Heart left ventricle (tissue), 16 donors: ENCODE measurements around the gene CNTN4. TPM values are rescaled to one million over a fixed set of nuclear protein-coding genes. Genes with fewer than 3 reads are reported as not detected.

ENCODE experiments used
- ATAC-seq, 4 donors: fragments of 200-7000 bp; cut with Tn5 transposase; one replicate each; pipeline ENCODE4 v1.9.1; 2020 to 2022; ENCODE audit warnings: moderate library complexity in 4 of 4, mild to moderate bottlenecking in 3 of 4, moderate number of reproducible peaks in 1 of 4
- DNase-seq, 5 donors: peaks; one replicate each; pipeline ENCODE4 v3.0.0-alpha.2; 2020
- H3K27ac ChIP-seq, 12 donors: fragments of 200-600 bp; sonication (generic) in 4 of 12; one replicate each; pipeline versions ENCODE4 v1.5.0 to v1.8.0; 2016 to 2022; ENCODE audit warnings: mild to moderate bottlenecking in 2 of 12
- H3K27me3 ChIP-seq, 9 donors: fragments of 200-600 bp; sonication (generic) in 2 of 9; one replicate each; pipeline versions ENCODE4 v1.5.1 to v1.8.0; 2016 to 2022; ENCODE audit warnings: mild to moderate bottlenecking in 3 of 9
- H3K36me3 ChIP-seq, 9 donors: fragments of 200-600 bp; sonication (generic) in 2 of 9; one replicate each; pipeline versions ENCODE4 v1.5.0 to v1.8.0; 2018 to 2022; ENCODE audit warnings: mild to moderate bottlenecking in 2 of 9
- H3K4me1 ChIP-seq, 12 donors: fragments of 200-600 bp; sonication (generic) in 4 of 12; one replicate each; pipeline versions ENCODE4 v1.5.0 to v1.8.0; 2016 to 2022; ENCODE audit warnings: mild to moderate bottlenecking in 3 of 12
- H3K4me3 ChIP-seq, 12 donors: fragments of 200-600 bp; sonication (generic) in 4 of 12; one replicate each; pipeline versions ENCODE4 v1.5.0 to v1.8.0; 2017 to 2022; ENCODE audit warnings: mild to moderate bottlenecking in 9 of 12, moderate library complexity in 4 of 12
- H3K9me3 ChIP-seq, 12 donors: fragments of 200-600 bp; sonication (generic) in 4 of 12; one replicate each; pipeline versions ENCODE4 v1.5.0 to v1.8.0; 2016 to 2022; ENCODE audit warnings: mild to moderate bottlenecking in 1 of 12
- CTCF ChIP-seq, 12 donors: fragments of 200-600 bp; sonication (generic) in 4 of 12; IDR thresholded peaks; one replicate each; pipeline versions ENCODE4 v1.5.0 to v1.8.0; 2018 to 2022; ENCODE audit warnings: antibody characterized with exemption in 12 of 12, mild to moderate bottlenecking in 5 of 12
- POLR2A ChIP-seq, 2 donors: fragments of 450-650 bp; IDR thresholded peaks; one replicate each; pipeline ENCODE4 v1.6.1; 2017; ENCODE audit warnings: antibody characterized with exemption in 2 of 2, mild to moderate bottlenecking in 2 of 2, moderate library complexity in 2 of 2
- WGBS, 4 donors: extraction: QIAGEN DNeasy Blood & Tissue Kit in 2 of 4; methylation state at CpG; one replicate each; pipeline versions ENCODE4 v1.1.5 to v1.1.7; 2013 to 2018; 5-methylcytosine and 5-hydroxymethylcytosine counted together
- intact Hi-C, 10 donors: fragments of 100-400 bp; cut with DNase I; formaldehyde crosslinking; loops; one replicate each; pipeline versions ENCODE4 v1.11.1 to v1.14.2; 2022
- polyA plus RNA-seq, 2 donors: library from polyadenylated mRNA; stranded (reverse); fragments of 200-250 nt; gene quantifications; one replicate each; pipeline ENCODE4 v1.2.3, GENCODE V29; 2013
- total RNA-seq, 9 donors: library from RNA; depleted of rRNA in 2 of 9; stranded (reverse); fragments of >200 nt in 2 of 9; fragmentation: NEBNext Ultra II Directional in 3 of 9; extraction: Animal tissue kit (Norgen Biotek cat#: 25700) in 3 of 9; gene quantifications; one replicate each; pipeline versions ENCODE4 v1.1.0 to v1.2.4, GENCODE V29; 2016 to 2023
- donor health status: ischemic (EF 13 %, LVEDD 7.1; RV severe dilation, severe dysfunction).
- donor health status: healthy with polysubstance abuse.
- donor health status: DM: no; HTN: yes; CAD: no.
- donor health status: DM: no; HTN: no; CAD: no.
- donor health status: ischemic (EF 25% LVEDD 6.9; RV normal size, moderate dysfunction).
- donor health status: ischemic (EF 25% LVEDD 5.7; RV mildly dilated, moderate dysfunction).
- donor health status: healthy.
- donor health status: DM: yes; HTN: yes; CAD: no.
- donor health status: ischemic (EF 35%, LVEDD 5.7; RV mildly dilated, moderate dysfunction).
- donor health status: nonischemic (EF 11% LVEDD 7.7; RV severe dilation, severe dysfunction).
- donor health status: DM: yes; HTN: yes; CAD: no.
- donor health status: PGD.
- donor health status: ischemic (EF 29% LVEDD 5.4; RV normal size, mild dysfunction).
- donor health status: nonischemic (EF 23%, LVEDD 6.1; RV moderate dilation, normal function).

CNTN4 gene
- total and polyA plus RNA-seq, 11 donors, result 0.30 to 6.7 (median 1.2) TPM

DNA sequence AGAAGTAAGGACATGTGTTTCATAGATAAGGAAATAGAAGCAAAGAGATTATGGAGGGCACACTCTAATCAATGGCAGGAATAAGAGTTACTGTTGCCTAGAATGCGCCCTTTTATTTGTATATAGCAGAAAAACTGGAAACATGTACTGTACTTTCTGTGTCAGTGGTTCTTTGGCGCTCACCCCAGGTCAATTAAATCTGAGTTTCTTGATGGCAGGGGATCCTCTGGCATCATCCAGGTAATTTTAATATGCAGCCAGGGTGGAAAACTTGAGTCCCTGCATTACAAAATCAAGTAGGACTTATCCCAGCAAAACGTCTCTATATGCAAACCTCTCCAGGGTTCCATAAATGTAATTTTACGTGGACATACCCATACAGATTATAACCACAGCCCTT is 727.4 kb downstream of the CNTN4 start:
- Histone ChIP-seq H3K27me3 (no peaks in the 10 kb centered on the region), H3K27ac (no peak overlapping the region), H3K9me3 (no peaks in the 10 kb centered on the region), H3K4me3 (no peak overlapping the region), H3K4me1 (no peaks in the 10 kb centered on the region), H3K36me3 (no peaks in the 10 kb centered on the region)
- intact Hi-C loops, result no loop called here
- no peak for DNase-seq
- WGBS, 4 donors, result 79 to 91% (median 83%) methylated on average over 4 of the region's 4 CpGs
- TF ChIP-seq POLR2A (IDR thresholded peaks at IDR 0.05), result no peak
- no peak for TF ChIP-seq CTCF (IDR thresholded peaks at IDR 0.05)
- no peak for ATAC-seq

- H3K9me3 ChIP-seq, result no peaks in the 10 kb centered on the region
- TF ChIP-seq CTCF (IDR thresholded peaks at IDR 0.05), result no peak
- no peak for TF ChIP-seq POLR2A (IDR thresholded peaks at IDR 0.05)
- ATAC-seq (no peak), DNase-seq (no peak)
- no peak overlapping the region for H3K27ac ChIP-seq
- H3K4me1 ChIP-seq, result no peaks in the 10 kb centered on the region
- no peak overlapping the region for H3K4me3 ChIP-seq
- intact Hi-C loops, result no loop called here
- 64 to 76% (median 74%) methylated on average over 3 of the region's 3 CpGs for WGBS, 4 donors
- H3K27me3 ChIP-seq, result no peaks in the 10 kb centered on the region
- no peaks in the 10 kb centered on the region for H3K36me3 ChIP-seq
These were observed 727.8 kb downstream of the CNTN4 start for GRCh38 chr3:2826453-2826852.

- Histone ChIP-seq H3K36me3 (no peaks in the 10 kb centered on the region), H3K9me3 (no peaks in the 10 kb centered on the region), H3K4me1 (no peaks in the 10 kb centered on the region), H3K27me3 (no peaks in the 10 kb centered on the region), H3K4me3 (no peak overlapping the region), H3K27ac (no peak overlapping the region)
- 39 to 55% (median 46%) methylated on average over 6 of the region's 6 CpGs for WGBS, 4 donors
- intact Hi-C loops, result no loop called here
- no peak for DNase-seq
- TF ChIP-seq CTCF (IDR thresholded peaks at IDR 0.05) (no peak), POLR2A (IDR thresholded peaks at IDR 0.05) (no peak)
- no peak for ATAC-seq
These were observed 738.6 kb downstream of the CNTN4 start for GRCh38 chr3:2837239-2837638.

DNA sequence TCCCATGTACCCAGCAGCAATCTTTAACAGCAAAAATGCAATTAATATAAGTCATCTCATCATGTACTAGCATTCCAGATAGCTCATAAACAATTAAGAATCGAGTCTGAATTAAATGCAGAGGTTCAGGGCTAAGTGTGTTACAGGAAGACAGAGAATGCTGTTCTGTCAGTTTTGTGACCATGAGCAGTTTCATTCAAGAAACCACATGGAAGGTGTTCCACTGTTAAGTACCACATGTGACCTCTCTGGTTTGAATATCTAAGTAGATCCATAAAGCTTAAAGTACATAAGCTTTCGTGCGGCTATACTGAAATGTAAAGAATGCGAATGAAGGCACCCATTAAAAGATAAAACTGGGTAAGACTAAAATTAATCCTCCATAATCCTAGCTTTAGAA is 739.2 kb downstream of the CNTN4 start:
- DNase-seq (no peak), ATAC-seq (no peak)
- H3K36me3 ChIP-seq, result no peaks in the 10 kb centered on the region
- no peaks in the 10 kb centered on the region for H3K27me3 ChIP-seq
- 79 to 87% (median 83%) methylated on average over 4 of the region's 4 CpGs for WGBS, 4 donors
- H3K4me3 ChIP-seq, result no peak overlapping the region
- H3K4me1 ChIP-seq, result no peaks in the 10 kb centered on the region
- intact Hi-C loops, result no loop called here
- no peaks in the 10 kb centered on the region for H3K9me3 ChIP-seq
- TF ChIP-seq POLR2A (IDR thresholded peaks at IDR 0.05) (no peak), CTCF (IDR thresholded peaks at IDR 0.05) (no peak)
- no peak overlapping the region for H3K27ac ChIP-seq
